Left colon (tissue), 2 donors: ENCODE measurements around the gene PCIF1. TPM values are rescaled to one million over a fixed set of nuclear protein-coding genes. Genes with fewer than 3 reads are reported as not detected.
"Not testable (repeated sequence)": the region's sequence is repeated elsewhere in the genome, so short reads cannot be mapped to it uniquely, and the experiment has no call there.

Experiments
- ATAC-seq: fragments of 200-7000 bp; cut with Tn5 transposase; one replicate; pipeline ENCODE4 v1.9.1; 2020; ENCODE audit warnings: mild to moderate bottlenecking, moderate library complexity
- DNase-seq, 2 donors: peaks; one replicate each; pipeline ENCODE4 v3.0.0-alpha.2; 2020
- intact Hi-C, 2 donors: fragments of 100-400 bp; cut with DNase I in 1 of 2; cut with micrococcal nuclease in 1 of 2; formaldehyde crosslinking; loops; one replicate each; pipeline versions ENCODE4 v1.11.2 to v1.14.0; 2022; cut with DNase I, micrococcal nuclease
- total RNA-seq, 2 donors: library from RNA; stranded (reverse); fragmentation: NEBNext Ultra II Directional; extraction: Animal tissue kit (Norgen Biotek cat#: 25700); gene quantifications; one replicate each; pipeline ENCODE4 v1.2.1, GENCODE V29; 2021
- donor health status: DM: no; HTN: no; CAD: no.
- donor health status: DM: yes; HTN: yes; CAD: no.

The PCIF1 gene
- total RNA-seq, 2 donors from 2014 or later = 27.2 to 32.1 TPM

DNA sequence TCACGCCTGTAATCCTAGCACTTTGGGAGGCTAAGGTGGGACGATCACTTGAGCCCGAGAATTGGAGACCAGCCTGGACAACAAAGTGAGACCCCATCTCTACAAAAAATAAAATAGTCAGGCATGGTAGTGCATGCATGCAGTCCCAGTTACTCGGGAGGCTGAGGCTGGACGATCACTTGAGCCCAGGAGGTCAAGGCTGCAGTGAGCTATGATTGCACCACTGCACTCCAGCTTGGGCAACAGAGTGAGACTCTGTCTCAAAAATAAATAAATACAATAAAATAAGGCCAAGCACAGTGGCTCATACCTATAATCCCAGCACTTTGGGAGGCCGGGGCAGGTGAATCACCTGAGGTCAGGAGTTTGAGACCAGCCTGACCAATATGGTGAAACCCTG, 33.2 kb upstream of the PCIF1 start:
- DNase-seq, intact Hi-C loops, ATAC-seq: not testable (repeated sequence)

DNA sequence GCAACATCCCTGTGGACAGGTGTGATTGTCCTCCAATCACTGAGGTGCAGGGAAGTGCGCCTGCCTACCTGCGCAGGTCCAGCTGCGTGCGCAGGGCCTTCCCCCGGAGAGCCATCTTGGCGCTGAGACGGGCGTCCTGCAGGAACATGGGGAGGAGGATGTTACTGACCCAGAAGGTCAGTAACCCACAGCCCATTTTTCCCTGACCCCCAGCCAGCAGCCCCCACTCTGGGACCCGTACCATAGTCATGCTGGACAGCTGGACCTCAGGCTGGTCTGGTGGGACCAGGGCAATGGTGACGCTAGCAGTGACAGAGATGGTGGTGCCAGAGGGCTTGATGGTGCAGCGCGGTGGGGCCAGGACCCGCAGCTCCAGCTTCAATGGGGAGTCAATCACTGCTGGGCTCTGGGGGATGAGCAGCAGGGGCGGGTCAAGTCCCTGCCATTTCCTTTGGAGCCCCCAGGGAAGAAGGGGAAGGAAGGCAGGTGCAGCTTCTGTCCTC, 32.2 kb upstream of the PCIF1 start:
- ATAC-seq = no peak
- intact Hi-C loops = no loop called here
- DNase-seq = no peak

DNA sequence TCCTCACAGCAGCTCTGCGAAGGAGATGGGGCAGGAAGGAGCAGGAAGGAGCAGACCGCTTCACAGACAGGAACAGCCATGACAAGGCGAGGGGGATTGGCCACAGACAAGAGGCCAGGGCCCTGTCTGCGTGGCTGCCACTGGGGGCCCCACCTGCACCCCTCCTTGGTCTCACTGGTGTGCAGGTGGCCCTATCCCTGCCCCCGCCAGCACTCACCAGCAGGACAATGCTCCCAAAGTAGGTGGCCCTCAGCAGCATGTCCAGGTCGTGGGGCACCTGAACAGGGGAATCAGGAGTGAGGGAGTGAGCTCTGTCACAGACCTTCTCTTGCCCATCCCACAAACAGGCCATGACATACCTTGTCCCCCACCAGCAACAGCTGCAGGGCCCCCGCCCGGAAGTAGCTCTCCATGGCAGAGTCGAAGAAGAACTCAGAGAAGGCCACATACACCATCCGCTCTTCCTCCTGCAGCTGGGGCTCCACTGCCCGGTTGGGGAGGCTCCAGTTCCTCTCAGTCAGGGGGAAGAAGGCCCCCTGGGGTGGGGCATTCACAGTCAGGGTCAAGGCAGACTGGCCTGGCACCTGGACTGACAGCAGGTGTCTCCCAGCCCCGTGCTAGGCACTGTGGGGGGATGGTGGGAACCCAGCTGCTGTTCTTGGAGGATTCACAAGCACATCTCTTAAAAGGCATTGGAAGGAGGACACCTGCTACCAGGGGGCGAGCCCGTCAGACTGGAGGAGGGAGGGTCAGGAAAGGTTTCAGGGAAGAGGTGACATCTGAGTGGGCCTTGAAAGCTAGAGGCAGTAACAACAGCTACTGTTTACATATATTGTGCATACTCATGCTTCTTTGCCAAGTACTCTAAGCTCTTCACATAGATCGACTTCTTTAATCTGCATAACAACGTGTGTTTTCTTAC, 29.6 kb upstream of the PCIF1 start:
- intact Hi-C loops = no loop called here
- ATAC-seq = no peak

DNA sequence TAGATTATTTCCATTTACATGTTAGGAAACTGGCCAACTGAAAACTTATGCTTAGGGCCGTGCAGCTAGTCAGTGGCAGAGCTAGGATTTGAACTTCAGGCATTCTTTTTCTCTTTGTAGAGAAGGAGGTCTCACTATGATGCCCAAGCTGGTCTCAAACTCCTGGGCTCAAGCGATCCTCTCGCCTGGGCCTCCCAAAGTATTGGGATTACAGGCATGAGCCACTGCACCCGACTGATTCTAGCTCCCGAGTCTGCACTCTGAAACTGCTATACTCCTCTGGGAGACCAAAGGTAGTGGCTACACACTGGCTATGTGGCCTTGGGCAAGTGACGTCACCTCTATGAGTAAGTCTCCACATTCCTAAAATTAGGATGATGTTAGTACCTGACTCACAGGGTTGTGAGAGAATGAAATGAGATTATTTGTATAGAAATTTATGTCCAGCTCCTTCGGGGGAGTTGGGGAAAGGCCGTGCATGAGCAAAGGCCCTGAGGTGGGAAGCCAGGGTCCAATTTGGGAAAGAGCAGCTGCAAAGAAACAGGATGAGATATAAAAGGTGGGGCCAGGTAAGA, 28.9 kb upstream of the PCIF1 start:
- no peak for ATAC-seq
- no peak for DNase-seq
- intact Hi-C loops = no loop called here

More for the DNA sequence above, 29.6 kb upstream of the PCIF1 start:
- DNase-seq = no peak

DNA sequence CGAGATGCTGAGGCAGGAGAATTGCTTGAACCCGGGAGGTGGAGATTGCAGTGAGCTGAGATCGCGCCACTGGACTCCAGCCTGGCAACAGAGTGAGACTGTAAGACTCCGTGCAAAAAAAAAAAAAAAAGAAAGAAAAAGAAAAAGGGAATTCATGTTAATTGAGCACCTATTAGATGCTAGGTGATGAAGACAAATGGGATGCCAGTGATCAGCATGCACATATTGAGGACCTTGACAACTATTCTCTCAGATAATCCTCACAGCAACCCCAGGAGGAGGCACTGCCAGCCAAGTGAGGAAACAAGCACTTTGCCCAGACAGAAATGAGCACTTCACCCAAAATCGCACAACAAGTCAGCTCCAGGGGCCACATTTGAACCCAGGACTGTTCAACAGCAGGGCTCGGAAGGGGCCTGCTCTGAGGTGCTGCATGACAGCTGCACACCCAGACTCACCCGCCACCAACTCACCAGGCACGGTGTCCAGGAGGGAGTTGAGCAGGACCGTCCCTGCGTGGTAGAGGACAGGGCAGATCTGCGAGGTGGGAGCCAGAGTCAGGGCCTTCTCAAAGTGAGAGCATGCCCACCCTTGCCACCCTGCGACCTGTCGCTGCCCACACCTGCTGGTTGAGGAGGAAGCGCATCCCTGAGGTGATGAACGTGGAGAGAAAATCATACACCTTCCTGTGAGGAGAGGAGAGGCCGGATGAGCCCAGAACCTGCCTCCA, 27.1 kb upstream of the PCIF1 start:
- DNase-seq (no peak), ATAC-seq (no peak)
- intact Hi-C loops = no loop called here

DNA sequence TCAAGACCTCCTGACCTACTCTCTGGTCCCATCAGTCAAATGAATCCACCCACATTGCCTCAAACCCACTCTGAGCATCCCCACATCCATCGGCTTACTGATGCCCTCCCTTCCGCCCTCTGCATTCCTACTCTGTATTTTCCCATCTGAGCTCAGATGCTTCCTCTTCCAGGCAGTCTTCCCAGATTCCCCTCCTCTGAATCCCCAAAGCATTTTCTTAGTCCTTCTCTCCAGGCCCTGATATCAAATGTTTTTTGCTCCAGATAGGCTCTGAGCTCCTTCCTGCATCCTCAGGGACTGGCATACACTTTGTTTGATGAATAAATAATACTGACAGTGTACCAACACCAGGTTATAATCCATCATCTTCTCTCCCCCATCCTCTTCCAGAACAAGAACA, 26.4 kb upstream of the PCIF1 start:
- no peak for ATAC-seq
- no peak for DNase-seq
- intact Hi-C loops = no loop called here

DNA sequence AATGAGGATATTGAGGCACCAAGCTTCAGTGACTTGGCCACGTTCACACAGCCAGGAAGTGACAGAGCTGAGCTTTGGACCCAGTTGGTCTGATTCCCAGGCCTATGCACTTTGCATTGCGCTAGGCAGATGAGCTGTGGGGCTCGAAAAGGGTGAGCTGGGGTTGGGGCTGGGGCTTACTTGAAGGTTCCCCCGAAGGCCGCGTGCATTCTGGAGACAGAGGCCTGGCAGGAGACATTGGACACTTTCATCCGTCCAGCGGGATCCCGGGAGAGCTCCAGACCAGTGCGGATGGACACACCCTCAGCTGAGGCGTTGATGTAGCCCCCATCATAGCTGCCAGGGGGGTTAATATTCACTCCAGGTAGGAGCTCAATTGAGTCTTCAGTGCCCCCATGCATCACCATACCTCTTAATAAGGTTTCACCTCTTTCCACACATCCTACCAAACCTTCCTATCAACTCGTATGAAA, 25.1 kb upstream of the PCIF1 start:
- peak; percentile 21 for ATAC-seq
- intact Hi-C loops = no loop called here
- no peak for DNase-seq

DNA sequence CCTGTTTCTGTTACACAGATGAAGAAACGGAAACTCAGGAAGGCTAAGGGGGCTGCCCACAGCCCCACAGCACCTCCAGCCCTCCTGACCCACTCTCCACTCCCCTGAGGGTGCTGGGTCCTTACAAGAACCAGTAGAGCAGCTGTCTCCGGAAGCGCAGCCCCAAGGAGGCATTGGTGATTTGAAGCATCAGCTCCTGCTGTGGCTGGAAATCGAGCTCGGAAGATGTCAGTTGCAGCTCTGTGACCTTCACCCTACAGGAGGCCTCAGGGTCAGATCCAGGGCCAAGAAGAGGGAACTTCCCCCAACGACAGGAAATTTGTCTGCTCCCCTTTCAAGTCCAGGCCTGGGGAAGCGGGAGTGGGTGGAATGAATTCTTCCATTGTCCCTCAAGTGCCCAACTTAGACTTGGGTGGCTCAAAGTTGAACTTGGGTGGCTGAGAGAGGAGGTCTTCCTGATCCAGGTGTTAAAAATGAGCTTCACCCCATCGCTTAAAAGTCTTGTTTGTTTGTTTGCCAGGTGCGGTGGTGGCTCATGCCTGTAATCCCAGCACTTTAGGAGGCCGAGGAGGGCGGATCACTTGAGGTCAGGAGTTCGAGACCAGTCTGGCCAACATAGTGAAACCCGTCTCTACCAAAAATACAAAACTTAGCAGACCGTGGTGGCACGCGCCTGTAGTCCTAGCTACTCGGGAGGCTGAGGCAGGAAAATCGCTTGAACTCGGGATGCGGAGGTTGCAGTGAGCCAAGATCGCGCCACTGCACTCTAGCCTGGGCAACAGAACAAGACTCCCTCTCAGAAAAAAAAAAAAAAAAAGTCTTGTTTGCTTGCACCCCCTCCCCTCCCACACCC, 24.4 kb upstream of the PCIF1 start:
- DNase-seq = no peak
- no peak for ATAC-seq
- intact Hi-C loops = loop anchor here in 1 of 2 donors (10.0 kb wide), 1 partner anchor 495 kb away; the partner anchor contains the start of gene PIGT

DNA sequence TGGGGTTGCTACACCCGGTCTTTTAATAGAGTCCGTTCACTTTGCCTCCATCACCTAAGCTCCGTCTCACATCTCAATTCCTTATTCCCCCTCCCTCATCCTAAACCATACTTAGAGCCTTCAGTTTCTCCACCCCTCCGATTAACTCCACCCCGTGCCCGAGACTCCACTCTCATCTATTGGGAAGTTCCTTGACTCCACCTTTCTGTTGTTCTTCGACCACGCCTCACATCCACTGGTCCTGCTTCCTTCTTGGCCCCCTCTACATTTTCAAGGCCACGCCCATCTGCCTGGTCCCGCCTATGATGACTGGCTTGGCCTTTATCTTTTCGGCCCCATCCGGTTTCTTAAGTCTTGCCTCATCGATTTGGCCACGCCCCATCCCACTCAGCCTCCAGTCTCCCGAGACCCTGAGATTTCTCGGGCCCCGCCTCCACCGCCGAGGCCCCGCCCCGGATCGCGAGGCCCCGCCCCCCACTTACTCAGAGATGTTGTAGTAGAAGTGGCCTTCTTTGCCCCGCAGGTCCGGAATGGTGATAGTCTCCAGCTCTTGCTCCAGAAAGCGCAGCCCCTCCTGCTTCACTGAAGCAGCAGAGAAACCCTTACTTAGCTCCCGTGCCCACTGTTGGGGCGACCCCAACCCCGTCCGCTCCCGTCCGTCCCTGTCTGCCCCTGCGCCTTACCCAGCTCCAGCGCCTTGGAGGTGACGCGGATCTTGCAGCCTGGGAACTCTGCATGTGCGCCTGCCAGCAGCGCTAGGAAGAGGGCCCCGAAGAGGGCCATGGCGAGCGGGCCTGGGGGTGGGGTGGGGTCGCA, 23.6 kb upstream of the PCIF1 start:
- ATAC-seq = peak; percentile 84
- intact Hi-C loops = loop anchor here in 1 of 2 donors (10.0 kb wide), 1 partner anchor 496 kb away; the partner anchor contains the start of gene PIGT
- DNase-seq = peak; percentile 96 to 98

DNA sequence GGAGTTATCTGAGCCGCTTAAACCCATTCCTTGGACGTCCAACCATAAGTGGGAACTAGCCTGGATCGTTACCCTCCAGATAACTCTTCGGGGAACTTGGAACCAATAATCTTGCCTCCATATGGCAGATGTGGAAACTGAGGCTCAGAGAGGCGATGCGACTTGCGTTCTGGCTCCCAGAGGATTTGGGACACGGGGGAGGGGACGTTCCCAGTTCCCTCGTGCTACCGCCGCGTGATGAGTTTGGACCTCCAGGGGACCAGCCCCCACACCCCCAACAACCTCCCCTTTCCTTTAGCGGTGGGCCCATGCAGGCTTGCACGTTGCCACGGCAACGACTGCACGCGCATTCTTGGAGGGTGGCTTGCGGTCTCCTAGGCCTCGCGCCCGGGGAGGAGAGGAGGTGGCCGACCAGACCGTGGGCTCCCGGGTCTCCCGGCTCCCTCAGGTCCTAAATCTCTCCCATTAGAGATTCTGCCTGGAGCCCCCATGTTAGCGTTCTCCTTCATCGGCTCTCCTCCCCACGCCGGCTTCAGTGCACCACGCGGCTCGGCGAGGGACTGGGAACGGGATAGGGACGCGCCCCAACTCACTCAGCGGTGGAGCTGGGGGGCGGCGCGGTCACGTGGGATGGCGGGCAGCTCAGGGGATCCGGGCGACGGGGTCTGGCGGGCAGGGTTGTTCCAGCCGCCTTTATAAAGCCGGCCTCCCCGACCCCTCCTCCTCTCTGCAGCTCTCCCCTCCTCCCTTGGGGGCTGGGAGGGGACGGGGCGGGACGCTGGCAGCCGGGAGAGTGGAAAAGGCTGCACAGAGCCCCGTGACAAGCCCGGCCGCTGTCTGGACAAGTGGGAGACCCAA, 22.8 kb upstream of the PCIF1 start, which contains the start of gene PLTP:
Gene PLTP, minus strand, starts transcription at position 670 of the 858 bp plus-strand sequence. CDS start 703 bp downstream, outside the sequence.
- peak; percentile 8 for ATAC-seq
- intact Hi-C loops = loop anchor here in 1 of 2 donors (10.0 kb wide), 1 partner anchor 497 kb away; the partner anchor contains the start of gene PIGT
- DNase-seq = peak; percentile 59 to 71

DNA sequence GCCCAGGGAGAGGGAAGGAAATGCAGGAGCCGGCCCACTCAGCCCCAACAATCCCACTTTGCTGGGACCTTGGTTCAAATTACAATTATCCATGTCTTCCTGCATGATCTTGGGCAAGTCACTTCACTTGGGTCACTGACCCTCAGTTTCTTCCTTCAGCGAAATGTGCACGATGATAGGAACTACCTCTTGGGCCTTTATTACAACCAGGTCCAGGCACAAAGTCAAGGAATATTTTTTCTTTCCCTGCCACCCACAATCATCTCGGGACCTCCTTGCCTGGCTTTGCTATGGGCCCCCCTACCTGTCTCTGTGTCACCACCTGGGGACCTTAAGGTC, 22.2 kb upstream of the PCIF1 start:
- DNase-seq (no peak), ATAC-seq (no peak)
- intact Hi-C loops = loop anchor here in 1 of 2 donors (10.0 kb wide), 1 partner anchor 498 kb away; the partner anchor contains the start of gene PIGT

DNA sequence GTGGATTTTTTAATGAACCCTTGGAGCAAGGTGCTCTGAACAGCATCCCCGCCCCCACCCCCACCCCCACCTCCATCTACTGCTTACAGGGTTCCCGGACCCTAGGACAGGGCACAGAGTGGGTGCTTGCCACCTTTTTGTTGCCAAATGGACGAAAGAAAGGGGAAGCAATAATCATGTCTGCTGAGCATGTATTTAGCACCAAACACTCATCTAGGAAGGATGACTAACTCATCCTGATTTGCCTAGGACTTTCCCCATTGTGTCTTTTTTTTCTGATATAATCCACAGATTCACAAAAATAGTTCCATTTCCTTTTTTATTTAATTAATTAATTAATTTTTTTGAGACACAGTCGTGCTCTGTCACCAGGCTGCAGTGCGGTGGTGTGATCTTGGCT, 21.4 kb upstream of the PCIF1 start:
- intact Hi-C loops = loop anchor here in 1 of 2 donors (10.0 kb wide), 1 partner anchor 498 kb away; the partner anchor contains the start of gene PIGT
- ATAC-seq = no peak
- DNase-seq = no peak

DNA sequence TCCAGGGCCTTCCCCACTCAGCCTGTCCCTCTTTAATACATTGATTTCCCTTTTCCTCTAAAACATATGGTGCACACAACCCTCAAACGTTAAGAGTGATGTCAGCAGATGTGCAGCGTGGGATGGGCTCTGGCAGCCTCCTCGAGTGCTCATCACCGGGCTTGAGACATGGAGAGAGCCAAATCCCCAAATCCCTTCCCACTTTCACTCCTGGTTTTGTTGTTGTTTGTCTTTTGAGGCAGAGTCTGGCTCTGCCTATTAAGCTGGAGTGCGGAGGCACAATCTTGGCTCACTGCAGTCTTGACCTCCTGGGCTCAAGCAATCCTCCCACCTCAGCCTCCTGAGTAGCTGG, 16.7 kb upstream of the PCIF1 start:
- DNase-seq (no peak), ATAC-seq (no peak)

DNA sequence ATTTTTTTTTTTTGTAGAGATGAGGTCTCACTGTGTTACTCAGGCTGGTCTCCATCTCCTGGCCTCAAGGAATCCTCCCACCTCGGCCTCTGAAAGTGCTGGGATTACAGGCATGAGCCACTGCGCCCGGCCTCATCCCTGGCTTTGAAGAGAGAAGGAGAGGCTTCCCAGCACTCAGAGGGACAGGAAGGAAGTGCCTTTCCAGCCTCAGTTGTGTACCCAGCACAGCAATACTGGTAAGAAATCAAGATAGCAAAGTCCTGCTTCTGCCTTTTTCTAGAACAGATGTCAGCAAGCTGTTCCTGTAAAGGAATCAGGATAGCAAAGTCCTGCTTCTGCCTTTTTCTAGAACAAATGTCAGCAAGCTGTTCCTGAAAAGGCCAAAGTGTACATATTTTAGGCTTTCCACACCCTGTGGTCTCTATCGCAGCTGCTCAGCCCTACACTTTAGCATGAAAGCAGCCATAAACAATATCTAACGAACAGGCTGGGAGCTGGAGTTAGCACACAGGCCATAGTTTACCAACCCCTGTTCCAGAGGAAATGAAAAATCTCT, 16.2 kb upstream of the PCIF1 start:
- intact Hi-C loops = loop anchor here in 1 of 2 donors (10.0 kb wide), 1 partner anchor 503 kb away; the partner anchor contains the start of gene PIGT
- ATAC-seq (peak; percentile 65), DNase-seq (no peak)

More for the DNA sequence above, 16.7 kb upstream of the PCIF1 start:
- intact Hi-C loops = loop anchor here in 1 of 2 donors (10.0 kb wide), 1 partner anchor 503 kb away; the partner anchor contains the start of gene PIGT

DNA sequence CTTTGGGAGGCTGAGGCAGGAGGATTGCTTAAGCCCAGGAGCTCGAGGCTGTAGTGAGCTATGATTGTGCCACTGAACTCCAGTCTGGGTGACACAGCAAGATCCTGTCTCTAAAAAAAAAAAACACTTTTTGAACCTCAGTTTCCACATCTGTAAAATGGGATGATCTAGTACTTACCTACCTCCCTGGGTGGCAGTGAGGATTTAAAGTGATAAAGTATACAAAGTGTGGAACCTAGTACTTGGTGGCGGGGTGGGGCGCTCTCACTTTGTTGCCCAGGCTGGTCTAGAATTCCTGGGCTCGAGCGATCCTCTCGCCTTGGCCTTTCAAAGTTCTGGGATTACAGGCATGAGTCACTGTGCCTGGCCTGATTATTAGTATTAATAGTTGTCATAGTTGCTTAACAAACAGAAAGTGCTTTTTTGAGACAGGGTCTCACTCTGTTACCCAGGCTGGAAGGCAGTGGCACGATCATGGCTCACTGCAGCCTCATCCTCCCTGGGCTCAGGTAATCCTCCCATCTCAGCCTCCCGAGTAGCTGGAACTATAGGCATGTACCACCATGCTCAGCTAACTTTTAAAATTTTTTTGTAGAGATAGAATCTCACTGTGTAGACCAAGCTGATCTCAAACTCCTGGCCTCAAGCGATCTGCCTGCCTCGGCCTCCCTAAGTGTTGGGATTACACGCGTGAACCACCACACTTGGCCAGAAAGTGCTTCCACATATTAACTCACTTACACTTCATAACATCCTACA, 15.5 kb upstream of the PCIF1 start:
- no peak for DNase-seq
- ATAC-seq = no peak
- intact Hi-C loops = loop anchor here in 1 of 2 donors (10.0 kb wide), 1 partner anchor 504 kb away; the partner anchor contains the start of gene PIGT
